ENCODE results near the gene ZNF133. TPM values are rescaled to one million over a fixed set of nuclear protein-coding genes. Genes with fewer than 3 reads are reported as not detected.

The ZNF133 gene
- total and polyA plus RNA-seq, 2 experiments from 2014 or later: 9.4 to 15.1 TPM

DNA sequence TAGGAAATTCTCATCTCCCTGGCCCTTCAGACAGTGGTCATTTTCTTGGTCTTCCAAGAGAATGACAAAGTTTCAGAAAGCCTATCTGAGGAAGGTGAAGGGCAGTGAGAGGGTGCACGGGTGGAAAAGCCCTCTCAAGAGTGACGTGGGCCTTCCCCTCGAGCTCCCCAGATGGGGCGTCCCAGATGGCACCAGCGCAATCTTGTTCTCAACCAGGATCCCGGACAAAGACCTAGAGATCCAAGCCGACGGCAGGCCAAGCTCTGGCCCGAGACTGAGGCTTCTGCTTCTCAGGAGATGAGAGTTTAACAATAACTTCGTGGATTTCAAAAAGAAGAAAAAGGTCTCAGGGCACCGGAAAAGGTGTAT is 797 bp upstream of the ZNF133 start (continued):
- TF ChIP-seq ETS1 (IDR thresholded peaks at IDR 0.05): no peak
- TF ChIP-seq, protein P1, sequence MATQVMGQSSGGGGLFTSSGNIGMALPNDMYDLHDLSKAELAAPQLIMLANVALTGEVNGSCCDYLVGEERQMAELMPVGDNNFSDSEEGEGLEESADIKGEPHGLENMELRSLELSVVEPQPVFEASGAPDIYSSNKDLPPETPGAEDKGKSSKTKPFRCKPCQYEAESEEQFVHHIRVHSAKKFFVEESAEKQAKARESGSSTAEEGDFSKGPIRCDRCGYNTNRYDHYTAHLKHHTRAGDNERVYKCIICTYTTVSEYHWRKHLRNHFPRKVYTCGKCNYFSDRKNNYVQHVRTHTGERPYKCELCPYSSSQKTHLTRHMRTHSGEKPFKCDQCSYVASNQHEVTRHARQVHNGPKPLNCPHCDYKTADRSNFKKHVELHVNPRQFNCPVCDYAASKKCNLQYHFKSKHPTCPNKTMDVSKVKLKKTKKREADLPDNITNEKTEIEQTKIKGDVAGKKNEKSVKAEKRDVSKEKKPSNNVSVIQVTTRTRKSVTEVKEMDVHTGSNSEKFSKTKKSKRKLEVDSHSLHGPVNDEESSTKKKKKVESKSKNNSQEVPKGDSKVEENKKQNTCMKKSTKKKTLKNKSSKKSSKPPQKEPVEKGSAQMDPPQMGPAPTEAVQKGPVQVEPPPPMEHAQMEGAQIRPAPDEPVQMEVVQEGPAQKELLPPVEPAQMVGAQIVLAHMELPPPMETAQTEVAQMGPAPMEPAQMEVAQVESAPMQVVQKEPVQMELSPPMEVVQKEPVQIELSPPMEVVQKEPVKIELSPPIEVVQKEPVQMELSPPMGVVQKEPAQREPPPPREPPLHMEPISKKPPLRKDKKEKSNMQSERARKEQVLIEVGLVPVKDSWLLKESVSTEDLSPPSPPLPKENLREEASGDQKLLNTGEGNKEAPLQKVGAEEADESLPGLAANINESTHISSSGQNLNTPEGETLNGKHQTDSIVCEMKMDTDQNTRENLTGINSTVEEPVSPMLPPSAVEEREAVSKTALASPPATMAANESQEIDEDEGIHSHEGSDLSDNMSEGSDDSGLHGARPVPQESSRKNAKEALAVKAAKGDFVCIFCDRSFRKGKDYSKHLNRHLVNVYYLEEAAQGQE (IDR thresholded peaks at IDR 0.05; ENCODE audit: unreplicated experiment): no peak
- TF ChIP-seq, protein P2, sequence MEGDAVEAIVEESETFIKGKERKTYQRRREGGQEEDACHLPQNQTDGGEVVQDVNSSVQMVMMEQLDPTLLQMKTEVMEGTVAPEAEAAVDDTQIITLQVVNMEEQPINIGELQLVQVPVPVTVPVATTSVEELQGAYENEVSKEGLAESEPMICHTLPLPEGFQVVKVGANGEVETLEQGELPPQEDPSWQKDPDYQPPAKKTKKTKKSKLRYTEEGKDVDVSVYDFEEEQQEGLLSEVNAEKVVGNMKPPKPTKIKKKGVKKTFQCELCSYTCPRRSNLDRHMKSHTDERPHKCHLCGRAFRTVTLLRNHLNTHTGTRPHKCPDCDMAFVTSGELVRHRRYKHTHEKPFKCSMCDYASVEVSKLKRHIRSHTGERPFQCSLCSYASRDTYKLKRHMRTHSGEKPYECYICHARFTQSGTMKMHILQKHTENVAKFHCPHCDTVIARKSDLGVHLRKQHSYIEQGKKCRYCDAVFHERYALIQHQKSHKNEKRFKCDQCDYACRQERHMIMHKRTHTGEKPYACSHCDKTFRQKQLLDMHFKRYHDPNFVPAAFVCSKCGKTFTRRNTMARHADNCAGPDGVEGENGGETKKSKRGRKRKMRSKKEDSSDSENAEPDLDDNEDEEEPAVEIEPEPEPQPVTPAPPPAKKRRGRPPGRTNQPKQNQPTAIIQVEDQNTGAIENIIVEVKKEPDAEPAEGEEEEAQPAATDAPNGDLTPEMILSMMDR (conservative IDR thresholded peaks at IDR 0.05; ENCODE audit: low read depth in 2 of 2): no peak
- TF ChIP-seq NANOG (IDR thresholded peaks at IDR 0.05; ENCODE audit: borderline replicate concordance): no peak
- no peak for TF ChIP-seq EZH2 (IDR thresholded peaks at IDR 0.05; ENCODE audit: low read depth, unreplicated experiment)
- no peak for TF ChIP-seq ZNF114 (CRISPR knock-in tag; IDR thresholded peaks at IDR 0.05)
- no peak for TF ChIP-seq EZH2phosphoT487 (IDR thresholded peaks at IDR 0.05; ENCODE audit: unreplicated experiment)
- TF ChIP-seq POLR2AphosphoS5 (IDR thresholded peaks at IDR 0.05; ENCODE audit: low read depth): no peak

DNA sequence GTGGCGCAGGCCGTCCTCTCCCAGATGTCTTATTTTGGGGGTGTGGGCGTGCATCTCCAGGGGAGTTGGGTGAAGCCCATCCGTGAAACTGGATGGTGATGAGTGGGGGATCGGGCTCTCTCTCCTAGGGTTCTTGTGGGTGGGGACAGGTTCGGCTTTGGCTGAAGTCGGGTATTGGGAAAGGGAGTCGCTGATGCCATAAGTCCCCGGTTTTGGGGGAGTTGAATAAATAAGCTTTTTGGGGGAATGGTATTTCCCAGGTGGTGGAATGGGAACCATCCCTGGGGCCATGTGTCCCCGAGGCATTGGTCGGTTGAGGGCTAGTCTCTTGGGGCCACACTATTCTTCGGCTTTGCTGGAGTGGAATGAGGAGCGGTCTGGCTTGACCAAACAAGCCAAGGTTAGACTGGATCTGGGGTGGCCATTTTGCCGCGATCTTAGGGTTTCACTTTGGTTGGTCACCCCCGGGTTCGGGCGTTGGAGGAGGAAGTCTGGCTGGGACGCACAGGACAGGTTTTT is 481 bp downstream of the ZNF133 start:
- Mint-ChIP-seq H3K27ac (peak overlapping the region; percentile 99), H3K36me3 (ENCODE audit: low read depth) (peaks cover 17% of the 10 kb centered on the region; the same call in 2 of the 3 replicates), H3K9me3 (peaks cover 24% of the 10 kb centered on the region), H3K27me3 (ENCODE audit: insufficient read depth, low read depth, poor library complexity) (peaks cover 11% of the 10 kb centered on the region), H3K4me3 (peak overlapping the region; percentile 94), H3K4me1 (peaks cover 12% of the 10 kb centered on the region)
- no peaks in the 10 kb centered on the region for H3K27me3 ChIP-seq (ENCODE audit: insufficient read depth)
- no peaks in the 10 kb centered on the region; the same call in 1 of the 2 replicates for H3K4me1 ChIP-seq (ENCODE audit: insufficient read depth)
- peak overlapping the region; percentile 100 for H3K4me3 ChIP-seq
- peaks cover 29% of the 10 kb centered on the region for H3K79me2 ChIP-seq (replicated peaks; ENCODE audit: insufficient read depth)
- ATAC-seq (peak; percentile 16), DNase-seq (ENCODE audit: low spot score) (peak; percentile 57)
- H3K36me3 ChIP-seq (ENCODE audit: insufficient read depth): no peaks in the 10 kb centered on the region
- H3F3A ChIP-seq (replicated peaks; ENCODE audit: low read depth): peaks cover 7% of the 10 kb centered on the region
- peak overlapping the region; percentile 97 for H2AFZ ChIP-seq
- peaks cover 11% of the 10 kb centered on the region; the same call in 1 of the 2 replicates for H3K9me2 ChIP-seq (ENCODE audit: insufficient read depth)
- H3K27ac ChIP-seq (ENCODE audit: low read depth): 0 out of 2 replicates have a peak overlapping the region, but pooled peaks have one; percentile 64
- peak overlapping the region; percentile 92 for H3K4me2 ChIP-seq
- TF ChIP-seq JUNB (IDR thresholded peaks at IDR 0.05; ENCODE audit: unreplicated experiment) (no peak), STAT1 (IDR thresholded peaks at IDR 0.05; ENCODE audit: unreplicated experiment) (no peak)
- TF ChIP-seq, protein P2 (conservative IDR thresholded peaks at IDR 0.05; ENCODE audit: low read depth in 2 of 2): 0 out of 4 replicates have a peak, but pooled peaks of 1 of the 2 experiments have one; percentile 4
- H4K20me1 ChIP-seq (replicated peaks; ENCODE audit: insufficient read depth): no peaks in the 10 kb centered on the region

All from GM23338 (cell line).